Loucy (cell line): ENCODE measurements around the gene ABCA1.

Experiments
- H2AFZ ChIP-seq: fragments of 200-600 bp; sonication (generic); 2 replicates; pipeline ENCODE4 v1.6.0; 2016; ENCODE audit warnings: antibody characterized with exemption, mild to moderate bottlenecking, low read length, moderate library complexity
- H3F3A ChIP-seq: fragments of 200-600 bp; 2 replicates; pipeline ENCODE4 v1.6.0; 2016; ENCODE audit warnings: antibody characterized with exemption, low read depth, mild to moderate bottlenecking
- H3K27me3 ChIP-seq: fragments of 200-600 bp; sonication (generic); 2 replicates; pipeline ENCODE4 v1.6.1; 2014; ENCODE audit warnings: low read length, mild to moderate bottlenecking; ENCODE audit not compliant: insufficient read depth, poor library complexity, severe bottlenecking
- H3K36me3 ChIP-seq: fragments of 200-600 bp; sonication (generic); 2 replicates; pipeline ENCODE4 v1.6.1; 2016; ENCODE audit warnings: low read length; ENCODE audit not compliant: insufficient read depth
- H3K4me1 ChIP-seq: fragments of 200-600 bp; sonication (generic); 2 replicates; pipeline ENCODE4 v1.5.1; 2014; ENCODE audit warnings: low read length, mild to moderate bottlenecking; ENCODE audit not compliant: insufficient read depth, poor library complexity, severe bottlenecking
- H3K4me2 ChIP-seq: fragments of 200-600 bp; sonication (generic); 2 replicates; pipeline ENCODE4 v1.6.0; 2014; ENCODE audit warnings: antibody characterized with exemption, low read length, low read depth, mild to moderate bottlenecking; ENCODE audit not compliant: poor library complexity, severe bottlenecking
- H3K4me3 ChIP-seq: fragments of 200-600 bp; sonication (generic); 2 replicates; pipeline ENCODE4 v1.5.1; 2014; ENCODE audit warnings: low read length, mild to moderate bottlenecking, mixed read lengths; ENCODE audit not compliant: poor library complexity, severe bottlenecking
- H3K79me2 ChIP-seq: fragments of 200-600 bp; sonication (generic); 2 replicates; pipeline ENCODE4 v1.6.1; 2014; ENCODE audit warnings: low read length; ENCODE audit not compliant: insufficient read depth
- H3K9ac ChIP-seq: fragments of 200-600 bp; sonication (generic); 2 replicates; pipeline ENCODE4 v1.6.0; 2014; ENCODE audit warnings: mild to moderate bottlenecking, low read depth, low read length, moderate library complexity; ENCODE audit not compliant: poor library complexity, severe bottlenecking
- H3K9me2 ChIP-seq: fragments of 200-600 bp; sonication (generic); replicated peaks from 2 replicates; pipeline ENCODE4 v1.6.1; 2016; ENCODE audit warnings: low read depth, low read length, mixed read lengths
- H3K9me3 ChIP-seq: fragments of 200-600 bp; sonication (generic); 2 replicates; pipeline ENCODE4 v1.6.1; 2014; ENCODE audit warnings: mild to moderate bottlenecking, antibody characterized with exemption, low read length, low read depth; ENCODE audit not compliant: insufficient read depth
- H4K20me1 ChIP-seq: fragments of 200-600 bp; sonication (generic); 2 replicates; pipeline ENCODE4 v1.6.0; 2014; ENCODE audit warnings: antibody characterized with exemption, low read length, mild to moderate bottlenecking; ENCODE audit not compliant: insufficient read depth, poor library complexity, severe bottlenecking
- CTCF ChIP-seq: fragments of 200-600 bp; sonication (generic); conservative IDR thresholded peaks from 2 replicates; pipeline ENCODE4 v1.5.1; 2014; ENCODE audit warnings: mild to moderate bottlenecking, antibody characterized with exemption, low read length
- EZH2phosphoT487 ChIP-seq: fragments of 200-600 bp; IDR thresholded peaks from 2 replicates; pipeline ENCODE4 v1.6.1; 2018; ENCODE audit warnings: antibody characterized with exemption, mild to moderate bottlenecking, moderate library complexity, borderline replicate concordance

ABCA1 gene

GRCh38 chr9:104950838-104951237 lies 22.9 kb upstream of the ABCA1 start:
- no peaks in the 10 kb centered on the region for H4K20me1 ChIP-seq

GRCh38 chr9:104948277-104948676 lies 20.3 kb upstream of the ABCA1 start:
- H3K4me2 ChIP-seq = no peak overlapping the region
- H3K9me3 ChIP-seq = no peaks in the 10 kb centered on the region
- no peaks in the 10 kb centered on the region for H3K27me3 ChIP-seq
- no peak overlapping the region for H3K4me3 ChIP-seq
- H2AFZ ChIP-seq = no peak overlapping the region
- H3K79me2 ChIP-seq = no peaks in the 10 kb centered on the region
- no peaks in the 10 kb centered on the region for H4K20me1 ChIP-seq
- TF ChIP-seq CTCF (no peak), EZH2phosphoT487 (no peak)
- no peak overlapping the region for H3K9ac ChIP-seq
- H3K9me2 ChIP-seq = no peaks in the 10 kb centered on the region
- no peaks in the 10 kb centered on the region for H3F3A ChIP-seq
- H3K4me1 ChIP-seq = peaks cover 4% of the 10 kb centered on the region
- no peaks in the 10 kb centered on the region for H3K36me3 ChIP-seq

More at GRCh38 chr9:104950838-104951237, 22.9 kb upstream of the ABCA1 start:
- H3K36me3 ChIP-seq = no peaks in the 10 kb centered on the region
- no peaks in the 10 kb centered on the region for H3K9me2 ChIP-seq
- no peaks in the 10 kb centered on the region for H3K79me2 ChIP-seq
- H3K9ac ChIP-seq = no peak overlapping the region
- H3K4me1 ChIP-seq = no peaks in the 10 kb centered on the region
- no peaks in the 10 kb centered on the region for H3F3A ChIP-seq
- no peaks in the 10 kb centered on the region for H3K9me3 ChIP-seq
- no peak overlapping the region for H2AFZ ChIP-seq
- H3K4me2 ChIP-seq = no peak overlapping the region
- no peak overlapping the region for H3K4me3 ChIP-seq
- TF ChIP-seq EZH2phosphoT487 (no peak), CTCF (no peak)
- no peaks in the 10 kb centered on the region for H3K27me3 ChIP-seq

- no peak for TF ChIP-seq CTCF
- no peak for TF ChIP-seq EZH2phosphoT487
- Histone ChIP-seq H4K20me1 (no peaks in the 10 kb centered on the region), H3K4me3 (no peak overlapping the region), H3K9me3 (no peaks in the 10 kb centered on the region), H3K79me2 (no peaks in the 10 kb centered on the region), H3K9ac (no peak overlapping the region), H3K9me2 (no peaks in the 10 kb centered on the region), H3K4me1 (peaks cover 4% of the 10 kb centered on the region), H3K4me2 (no peak overlapping the region), H3F3A (no peaks in the 10 kb centered on the region), H3K36me3 (no peaks in the 10 kb centered on the region), H2AFZ (no peak overlapping the region), H3K27me3 (no peaks in the 10 kb centered on the region)
Observed at GRCh38 chr9:104944871-104945270, 16.9 kb upstream of the ABCA1 start.
